KG1 (cell line): ENCODE data around the gene TMEM69.
"Not testable (repeated sequence)": the region's sequence is repeated elsewhere in the genome, so short reads cannot be mapped to it uniquely, and the experiment has no call there.

Experiments
- DNase-seq: peaks from one replicate; lab custom pipeline; 2025; lab: John Stamatoyannopoulos, UW

Gene TMEM69

GRCh38 chr1:45687754-45688740 is at the start of gene TMEM69:
Gene TMEM69, plus strand, starts transcription at chr1:45688181. Its CDS starts 2,888 bp downstream, at chr1:45691069.
- DNase-seq: peak; percentile 88

- no peak for DNase-seq
Measured at GRCh38 chr1:45640293-45640692, 47.7 kb upstream of the TMEM69 start.

GRCh38 chr1:45643321-45643720 is 44.7 kb upstream of the TMEM69 start:
- DNase-seq: no peak

- DNase-seq: no peak
Measured at GRCh38 chr1:45643978-45644377, 44.0 kb upstream of the TMEM69 start.

GRCh38 chr1:45644661-45645060 is 43.3 kb upstream of the TMEM69 start:
- no peak for DNase-seq

GRCh38 chr1:45647248-45648021 is 40.5 kb upstream of the TMEM69 start:
- DNase-seq: no peak

GRCh38 chr1:45654540-45655280 is 33.3 kb upstream of the TMEM69 start:
- DNase-seq: no peak

GRCh38 chr1:45656573-45657226 is 31.3 kb upstream of the TMEM69 start:
- no peak for DNase-seq

- no peak for DNase-seq
Measured at GRCh38 chr1:45658171-45658570, 29.8 kb upstream of the TMEM69 start.

- DNase-seq: no peak
Measured at GRCh38 chr1:45659222-45659621, 28.8 kb upstream of the TMEM69 start.

GRCh38 chr1:45660336-45660735 is 27.6 kb upstream of the TMEM69 start:
- no peak for DNase-seq

- DNase-seq: no peak
Measured at GRCh38 chr1:45666836-45667235, 21.1 kb upstream of the TMEM69 start.

GRCh38 chr1:45667321-45668111 is 20.5 kb upstream of the TMEM69 start:
- no peak for DNase-seq

GRCh38 chr1:45668526-45668925 is 19.5 kb upstream of the TMEM69 start:
- DNase-seq: no peak

GRCh38 chr1:45669379-45669778 is 18.6 kb upstream of the TMEM69 start:
- no peak for DNase-seq

- no peak for DNase-seq
Measured at GRCh38 chr1:45669859-45670655, 17.9 kb upstream of the TMEM69 start.

- DNase-seq: no peak
Measured at GRCh38 chr1:45673956-45674355, 14.0 kb upstream of the TMEM69 start.

GRCh38 chr1:45674478-45674877 is 13.5 kb upstream of the TMEM69 start:
- no peak for DNase-seq

GRCh38 chr1:45676553-45676952 is 11.4 kb upstream of the TMEM69 start:
- DNase-seq: not testable (repeated sequence)

GRCh38 chr1:45677751-45678245 is 10.2 kb upstream of the TMEM69 start:
- DNase-seq: no peak
